HG03175 (cell line): ENCODE results near the gene GRID1.
"Not testable (repeated sequence)": the region's sequence is repeated elsewhere in the genome, so short reads cannot be mapped to it uniquely, and the experiment has no call there.

ENCODE experiments used
- ATAC-seq: cut with Tn5 transposase; IDR thresholded peaks from one replicate; pipeline ENCODE4 v1.9.1; 2021; ENCODE audit warnings: mild to moderate bottlenecking, moderate library complexity; ENCODE audit not compliant: unreplicated experiment

Gene GRID1

GRCh38 chr10:85702768-85703167, 663.8 kb downstream of the GRID1 start:
- no peak for ATAC-seq

- ATAC-seq, result not testable (repeated sequence)
Measured at GRCh38 chr10:85699066-85699465, 667.5 kb downstream of the GRID1 start.

DNA sequence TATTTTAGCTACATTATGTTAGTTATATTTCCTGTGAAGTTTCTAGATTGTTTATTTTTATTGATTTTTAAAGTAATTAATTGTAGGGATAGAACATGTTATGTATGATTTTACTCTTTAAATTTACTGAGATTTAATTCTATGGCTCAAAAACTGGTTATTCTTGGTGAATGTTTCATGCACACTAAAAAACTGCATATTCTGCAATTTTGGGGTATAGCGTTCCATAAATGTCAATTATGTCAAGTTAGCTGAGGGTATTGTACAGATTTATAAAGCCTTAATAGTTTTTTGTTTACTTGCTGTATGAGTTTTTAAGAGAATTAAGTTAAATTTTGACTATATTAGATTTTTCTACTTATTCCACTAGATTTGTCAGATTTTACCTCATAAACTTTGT, 669.7 kb downstream of the GRID1 start:
- ATAC-seq, result no peak

DNA sequence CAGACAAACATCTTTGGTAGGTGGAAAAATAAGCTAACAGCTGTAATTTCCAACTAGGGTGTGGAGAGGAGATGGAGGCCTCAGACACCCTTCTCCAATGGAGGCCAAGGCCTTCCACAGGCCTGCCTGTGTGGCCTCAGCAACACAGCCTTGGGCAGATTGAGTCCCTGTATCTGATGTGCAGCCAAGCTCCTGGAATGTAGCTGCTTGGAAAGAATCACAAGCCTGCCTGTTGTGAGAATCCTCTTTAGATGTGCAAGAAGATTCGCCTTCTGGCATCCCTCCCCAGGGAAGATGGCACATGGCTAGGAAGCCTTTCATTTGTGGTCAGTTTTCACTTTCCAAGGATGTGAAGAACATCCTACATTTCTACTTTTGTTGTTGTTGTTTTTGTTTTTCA, 684.0 kb downstream of the GRID1 start:
- ATAC-seq, result no peak

DNA sequence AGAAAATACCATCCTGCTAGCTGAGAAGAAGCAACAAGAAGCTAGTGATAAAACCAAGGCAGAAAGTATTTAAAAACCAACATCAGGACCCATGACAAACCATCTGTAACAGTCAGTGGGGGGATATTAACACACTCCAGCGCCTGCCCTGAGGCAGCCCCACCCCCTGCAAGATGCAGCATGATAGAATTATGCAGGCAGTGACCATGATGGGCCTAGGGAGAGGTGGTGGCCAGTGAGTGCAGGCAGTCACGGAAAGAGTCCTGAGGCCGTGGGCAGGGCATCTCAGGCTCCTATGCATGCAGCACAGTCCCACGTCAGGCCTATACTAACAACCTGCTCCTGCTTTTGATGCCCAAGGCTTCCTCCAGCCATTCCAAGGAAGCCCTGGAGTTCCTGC, 686.9 kb downstream of the GRID1 start:
- ATAC-seq, result no peak

- ATAC-seq, result no peak
Measured at GRCh38 chr10:85679061-85679460, 687.5 kb downstream of the GRID1 start.

DNA sequence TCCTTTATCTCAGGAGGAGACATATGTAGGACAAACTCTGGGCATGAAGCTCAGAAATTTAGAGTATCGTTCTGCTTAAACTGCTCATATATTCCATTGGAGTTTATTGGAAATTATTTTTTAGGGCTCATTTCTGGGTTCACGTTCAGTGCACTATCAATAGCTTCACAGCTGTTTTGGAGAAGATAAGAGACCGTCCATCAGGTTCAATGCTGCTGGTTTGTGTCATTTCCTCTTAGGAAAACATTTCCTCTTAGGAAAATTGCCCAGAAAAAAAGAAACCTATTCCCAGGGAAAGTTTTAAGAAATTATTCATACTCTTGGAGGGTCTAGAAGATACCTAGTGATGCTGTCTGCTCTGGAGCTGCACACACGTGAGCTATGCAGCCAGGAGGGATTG, 691.7 kb downstream of the GRID1 start:
- no peak for ATAC-seq

- ATAC-seq, result no peak
Measured at GRCh38 chr10:85673270-85673669, 693.3 kb downstream of the GRID1 start.

DNA sequence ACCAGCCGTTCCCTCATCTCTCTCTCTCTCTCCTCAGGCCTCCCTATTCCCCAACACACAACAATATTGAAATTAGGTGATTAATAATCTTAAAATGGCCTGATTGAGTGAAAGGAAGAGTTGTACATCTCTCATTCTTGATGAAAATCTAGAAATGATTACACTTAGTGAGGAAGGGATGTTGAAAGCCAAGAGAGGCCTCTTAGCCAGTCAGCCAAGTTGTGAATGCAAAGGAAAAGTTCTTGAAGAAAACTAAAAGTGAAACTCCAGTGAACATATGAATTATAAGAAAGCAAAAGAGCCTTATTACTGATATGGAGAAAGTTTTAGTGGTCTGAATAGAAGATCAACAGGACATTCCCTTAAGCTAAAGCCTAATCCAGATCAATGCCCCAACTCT, 695.1 kb downstream of the GRID1 start:
- no peak for ATAC-seq

- ATAC-seq, result no peak
Measured at GRCh38 chr10:85668522-85668921, 698.1 kb downstream of the GRID1 start.

DNA sequence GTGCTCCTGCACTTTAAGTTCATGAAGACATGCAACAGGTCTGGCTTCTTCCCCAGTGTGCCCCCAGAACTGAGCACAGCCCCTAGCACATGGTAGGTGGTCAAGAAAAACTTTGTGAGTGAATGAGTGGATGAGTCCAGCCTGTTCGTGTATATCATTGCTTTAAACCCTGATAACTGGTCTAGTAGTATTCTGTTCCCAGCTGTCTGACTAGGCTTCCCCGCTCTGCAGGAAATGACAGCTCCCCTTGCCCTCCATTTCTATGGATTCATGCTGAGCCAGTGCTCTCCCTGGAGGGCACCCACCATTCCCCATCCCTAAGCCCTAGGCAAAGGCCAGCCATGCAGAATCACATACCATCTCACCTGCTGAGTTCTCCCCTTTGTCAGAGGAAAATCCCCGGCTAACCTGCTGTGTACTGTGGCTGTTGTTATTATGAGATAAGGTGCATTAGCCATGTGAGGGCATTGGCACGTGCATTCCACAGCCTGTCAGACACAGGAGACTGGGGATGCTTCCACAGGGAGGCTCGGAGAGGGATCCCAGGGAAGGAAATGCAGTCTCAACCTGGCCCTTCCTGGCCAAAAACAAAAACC, 698.9 kb downstream of the GRID1 start:
- ATAC-seq, result no peak

GRCh38 chr10:85666987-85667386, 699.6 kb downstream of the GRID1 start:
- ATAC-seq, result no peak

DNA sequence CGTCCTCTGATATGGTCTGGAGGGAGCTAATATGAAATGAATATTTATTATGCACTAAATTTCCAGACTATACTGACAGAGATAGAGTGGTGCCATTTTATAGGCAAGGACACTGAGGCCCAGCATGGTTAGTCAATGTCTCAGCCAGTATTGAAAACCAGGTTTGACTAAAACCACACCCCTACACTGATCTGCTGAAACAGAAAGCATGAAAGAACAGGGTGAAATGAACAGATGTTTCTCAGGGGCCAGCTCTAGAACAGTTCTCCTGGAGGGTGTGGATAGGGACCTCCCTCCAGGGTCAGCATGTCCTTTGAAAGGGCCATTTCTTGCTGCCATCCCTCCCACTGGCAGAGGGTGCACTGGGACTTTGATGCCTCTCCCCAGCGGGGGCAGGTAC, 700.5 kb downstream of the GRID1 start:
- no peak for ATAC-seq

GRCh38 chr10:85665681-85666080, 700.9 kb downstream of the GRID1 start:
- ATAC-seq, result no peak

- ATAC-seq, result no peak
Measured at GRCh38 chr10:85665078-85665477, 701.5 kb downstream of the GRID1 start.

GRCh38 chr10:85661123-85661522, 705.5 kb downstream of the GRID1 start:
- no peak for ATAC-seq

DNA sequence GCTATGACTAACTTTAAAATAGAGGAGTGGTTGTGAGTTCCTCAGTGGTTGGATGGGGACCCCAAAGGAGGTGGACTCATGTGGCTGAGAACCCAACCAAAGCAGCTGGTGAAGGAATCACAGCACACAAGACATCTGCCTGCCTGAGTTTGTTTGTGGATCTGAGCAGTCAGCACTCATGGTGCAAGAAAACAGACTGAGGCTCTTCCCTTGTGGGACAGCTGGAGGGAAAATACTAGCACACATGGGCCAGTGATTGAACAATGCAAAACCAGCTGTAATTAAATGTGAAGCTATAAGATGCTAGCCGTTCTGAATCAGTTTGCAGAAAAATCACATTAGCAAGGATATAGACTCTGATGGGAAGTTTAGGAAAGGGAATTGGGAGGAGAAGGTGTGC, 707.3 kb downstream of the GRID1 start:
- no peak for ATAC-seq

DNA sequence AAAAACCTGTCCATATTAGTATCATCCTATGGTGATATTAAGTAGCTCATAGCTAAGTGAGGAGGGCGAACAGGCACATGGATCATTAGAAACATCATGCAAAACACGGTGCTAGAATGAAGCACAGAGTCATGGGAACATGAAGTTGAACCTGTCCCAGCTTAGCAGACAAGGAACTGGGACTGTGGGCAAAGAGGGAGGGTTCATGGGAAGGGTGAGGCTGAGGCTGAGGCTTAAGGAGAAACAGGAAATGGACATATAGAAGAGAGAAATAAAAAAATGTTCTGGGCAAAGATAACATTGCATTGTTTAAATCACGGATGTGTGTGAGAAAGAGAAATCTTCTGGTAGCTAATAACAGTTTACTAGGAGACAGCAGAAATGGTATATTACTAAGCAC, 708.1 kb downstream of the GRID1 start:
- ATAC-seq, result no peak

GRCh38 chr10:85657476-85658113, 709.0 kb downstream of the GRID1 start:
- no peak for ATAC-seq

- ATAC-seq, result no peak
Measured at GRCh38 chr10:85655411-85655810, 711.2 kb downstream of the GRID1 start.

GRCh38 chr10:85651497-85651882, 715.1 kb downstream of the GRID1 start:
- no peak for ATAC-seq

DNA sequence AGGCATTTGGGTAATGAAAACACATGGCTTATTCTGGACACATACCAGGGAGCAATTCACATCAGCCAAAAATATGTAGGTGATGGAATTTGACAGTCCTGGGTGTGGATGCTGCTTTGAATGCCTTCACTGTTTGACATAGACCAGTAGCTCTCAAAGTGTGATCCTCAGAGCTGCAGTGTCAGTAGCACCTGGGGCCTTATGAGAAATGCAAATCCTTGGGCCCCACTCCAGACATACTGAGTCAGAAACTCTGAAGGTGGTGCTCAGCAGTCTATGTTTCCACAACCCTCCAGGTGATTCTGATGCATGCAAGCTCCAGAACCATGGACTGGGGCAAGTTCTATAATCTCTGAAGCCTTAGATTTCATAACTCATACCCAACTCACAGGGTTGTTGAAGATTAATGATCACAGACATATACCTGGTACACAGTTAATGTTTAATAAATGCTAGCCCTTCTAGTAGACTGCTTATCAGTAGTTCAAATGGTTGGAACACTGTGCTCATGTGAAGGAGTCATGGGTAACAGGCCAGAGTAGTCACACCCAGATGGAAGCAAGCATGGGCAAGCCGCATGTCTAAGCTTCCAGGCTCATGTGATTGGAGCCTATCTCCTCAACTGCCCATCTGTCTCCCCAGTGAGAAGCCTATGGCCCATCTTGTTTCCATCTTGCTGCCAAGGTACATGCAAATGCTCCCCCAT, 715.7 kb downstream of the GRID1 start:
- ATAC-seq, result no peak
